GM19324 (cell line): ENCODE results near the gene PANX2.

Experiments
- ATAC-seq: cut with Tn5 transposase; IDR thresholded peaks from one replicate; pipeline ENCODE4 v1.9.1; 2021; ENCODE audit warnings: mild to moderate bottlenecking, moderate library complexity; ENCODE audit not compliant: unreplicated experiment, low FRiP score

PANX2 gene

GRCh38 chr22:50183141-50183971, 12.8 kb downstream of the PANX2 start:
- no peak for ATAC-seq

GRCh38 chr22:50184004-50184901, 13.7 kb downstream of the PANX2 start:
- ATAC-seq: no peak

- no peak for ATAC-seq
These were observed 14.4 kb downstream of the PANX2 start for GRCh38 chr22:50184902-50185374.

- ATAC-seq: peak; percentile 41
These were observed 15.0 kb downstream of the PANX2 start, which contains the start of gene TRABD for GRCh38 chr22:50185375-50186087. Gene TRABD, plus strand, starts transcription at chr22:50185913. Its CDS starts 7,148 bp downstream, at chr22:50193061.

- no peak for ATAC-seq
These were observed 15.7 kb downstream of the PANX2 start for GRCh38 chr22:50186181-50186714.

GRCh38 chr22:50186761-50187523, 16.4 kb downstream of the PANX2 start:
- no peak for ATAC-seq

GRCh38 chr22:50188356-50188755, 17.8 kb downstream of the PANX2 start:
- ATAC-seq: no peak

- ATAC-seq: no peak
These were observed 18.8 kb downstream of the PANX2 start for GRCh38 chr22:50189184-50189848.

- ATAC-seq: no peak
These were observed 19.3 kb downstream of the PANX2 start for GRCh38 chr22:50189849-50190181.

- ATAC-seq: peak; percentile 45
These were observed 19.8 kb downstream of the PANX2 start for GRCh38 chr22:50190182-50190940.

GRCh38 chr22:50190941-50191741, 20.6 kb downstream of the PANX2 start:
- no peak for ATAC-seq

- no peak for ATAC-seq
These were observed 22.1 kb downstream of the PANX2 start for GRCh38 chr22:50192436-50193204.

GRCh38 chr22:50193621-50194020, 23.1 kb downstream of the PANX2 start:
- no peak for ATAC-seq

GRCh38 chr22:50194037-50194805, 23.7 kb downstream of the PANX2 start:
- ATAC-seq: no peak

- no peak for ATAC-seq
These were observed 25.7 kb downstream of the PANX2 start for GRCh38 chr22:50196256-50196655.
